HG02623 (cell line): ENCODE measurements around the gene DMRTB1.

Experiments
- ATAC-seq: cut with Tn5 transposase; IDR thresholded peaks from one replicate; pipeline ENCODE4 v1.9.1; 2021; ENCODE audit warnings: moderate library complexity; ENCODE audit not compliant: unreplicated experiment

Gene DMRTB1

DNA sequence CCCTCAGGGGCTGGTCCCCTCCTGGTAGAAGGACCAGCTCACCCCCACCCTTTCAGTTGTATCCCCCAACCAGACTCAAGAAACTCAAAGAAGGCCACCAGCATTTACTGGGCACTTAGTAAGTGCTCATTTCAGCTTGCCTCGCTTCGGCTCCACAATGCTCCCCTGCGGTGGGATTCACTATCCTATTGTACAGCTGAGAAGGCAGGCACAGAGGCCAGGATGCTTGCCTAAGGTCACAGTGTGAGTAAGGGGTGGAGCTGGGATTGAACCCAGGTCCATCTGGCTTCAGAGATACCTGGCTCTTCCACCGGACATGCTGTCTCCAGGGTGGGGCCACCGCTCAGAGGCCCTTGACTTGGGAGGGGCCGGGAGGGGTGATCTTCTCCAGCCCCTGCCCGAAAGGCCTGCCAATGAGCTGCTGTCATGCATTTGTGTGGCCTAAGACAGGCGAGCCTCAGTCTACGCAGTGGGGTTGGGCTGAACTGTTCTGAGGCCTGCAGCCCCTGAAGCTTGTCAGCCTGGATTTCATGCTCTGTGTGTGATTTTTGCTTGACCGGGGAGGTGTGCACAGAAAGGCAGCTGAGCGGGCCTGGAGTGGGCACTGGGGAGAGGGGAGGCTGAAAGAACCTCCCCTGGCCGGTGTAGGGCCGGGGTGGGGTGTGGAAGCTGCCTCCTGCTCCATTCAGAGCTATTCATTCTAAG, 48.1 kb downstream of the DMRTB1 start:
- no peak for ATAC-seq

DNA sequence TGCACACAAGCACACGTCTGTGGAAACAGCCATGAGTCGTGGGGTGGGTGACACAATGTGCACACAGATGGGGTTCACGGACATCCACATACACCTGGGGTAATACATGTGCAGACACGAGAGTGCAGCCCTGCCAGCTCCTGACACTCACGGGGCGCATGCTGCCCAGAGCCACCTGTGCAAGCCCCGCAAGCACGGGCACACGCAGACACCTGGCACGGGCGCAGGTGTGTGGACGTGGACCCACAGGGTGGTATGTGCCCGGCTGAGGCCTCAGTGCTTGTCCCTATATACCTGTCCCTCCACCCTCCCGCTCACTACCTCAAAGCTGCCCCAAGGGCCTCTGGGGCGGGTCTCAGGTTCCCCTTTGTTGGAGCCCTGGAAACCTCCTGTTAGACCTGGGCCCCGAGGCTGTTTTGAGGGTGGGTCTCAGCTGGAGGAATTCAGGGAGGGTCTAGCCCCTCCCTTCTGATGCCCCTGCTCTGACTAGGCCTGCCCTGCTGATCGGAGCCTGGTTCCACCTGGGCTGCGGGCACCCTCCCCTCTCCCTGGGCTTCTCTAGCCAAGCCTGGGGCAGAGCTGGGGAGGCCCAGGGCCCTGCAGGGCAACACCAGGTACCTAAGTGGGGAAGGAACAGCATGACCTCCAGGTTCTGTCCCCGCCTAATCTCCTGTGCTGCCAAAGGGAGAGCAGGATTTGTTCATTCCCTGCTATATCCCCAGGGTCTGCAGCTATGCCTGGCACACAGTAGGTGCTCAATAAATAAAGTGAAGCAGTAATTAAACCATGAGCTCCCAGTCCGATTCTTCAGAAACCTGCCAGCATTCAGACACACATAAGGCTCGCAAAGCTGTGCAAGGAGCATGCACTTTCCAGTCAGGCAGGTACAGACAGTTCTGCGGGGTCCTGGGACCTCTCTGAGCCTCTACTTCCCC, 49.1 kb downstream of the DMRTB1 start:
- ATAC-seq: no peak

DNA sequence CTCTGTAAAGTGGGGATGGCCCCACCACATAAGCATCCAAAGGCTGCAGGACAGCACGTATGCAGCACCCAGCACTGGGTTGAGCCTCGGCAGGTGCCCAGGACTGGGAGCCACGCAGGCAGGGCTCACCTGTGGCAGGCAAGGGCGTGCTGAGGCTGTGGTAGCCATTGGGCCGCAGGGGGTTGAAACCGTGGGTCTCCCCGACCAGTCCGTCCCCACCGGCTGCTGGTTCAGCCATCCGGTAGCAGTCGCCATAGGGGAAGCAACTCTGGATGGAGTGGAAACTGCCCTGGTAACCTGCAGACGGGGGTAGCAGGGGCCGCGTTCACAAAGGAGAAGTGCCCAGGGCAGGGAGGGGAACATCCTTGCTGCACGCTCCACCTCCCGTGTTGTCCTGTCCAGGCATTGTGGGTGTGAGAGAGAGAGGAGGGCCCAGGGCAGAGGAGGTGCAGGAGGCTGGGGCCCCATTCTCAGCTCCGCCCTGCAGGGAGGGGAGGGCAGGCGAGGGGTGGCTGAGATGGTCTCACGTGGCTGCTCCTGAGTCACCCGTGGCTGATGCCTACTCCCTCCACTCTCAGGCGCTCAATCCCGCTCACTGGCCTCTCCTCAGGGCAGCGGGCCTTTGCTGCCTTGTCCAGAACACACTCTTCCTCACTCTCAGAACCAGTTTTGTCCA, 49.9 kb downstream of the DMRTB1 start:
- no peak for ATAC-seq

DNA sequence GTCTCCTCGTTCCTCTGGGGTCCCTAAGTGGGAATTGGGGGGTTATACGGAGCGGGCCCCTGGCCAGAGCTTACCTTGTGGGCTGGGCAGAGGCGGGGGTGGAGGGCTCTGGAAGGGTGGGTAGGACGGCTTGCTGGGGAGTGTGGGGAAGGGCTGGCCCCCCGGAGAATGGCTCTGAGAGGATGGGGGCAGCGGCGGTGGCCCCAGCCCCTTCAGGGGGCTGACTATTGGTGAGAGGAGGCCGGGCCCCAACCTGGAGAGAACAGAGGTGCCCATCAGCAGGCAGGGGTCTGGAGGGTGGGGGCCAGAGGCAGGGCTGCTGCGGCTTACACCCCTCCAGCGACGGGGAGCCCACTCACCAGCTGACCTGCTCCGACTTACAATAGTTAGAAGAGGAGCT, 50.6 kb downstream of the DMRTB1 start:
- ATAC-seq: no peak

DNA sequence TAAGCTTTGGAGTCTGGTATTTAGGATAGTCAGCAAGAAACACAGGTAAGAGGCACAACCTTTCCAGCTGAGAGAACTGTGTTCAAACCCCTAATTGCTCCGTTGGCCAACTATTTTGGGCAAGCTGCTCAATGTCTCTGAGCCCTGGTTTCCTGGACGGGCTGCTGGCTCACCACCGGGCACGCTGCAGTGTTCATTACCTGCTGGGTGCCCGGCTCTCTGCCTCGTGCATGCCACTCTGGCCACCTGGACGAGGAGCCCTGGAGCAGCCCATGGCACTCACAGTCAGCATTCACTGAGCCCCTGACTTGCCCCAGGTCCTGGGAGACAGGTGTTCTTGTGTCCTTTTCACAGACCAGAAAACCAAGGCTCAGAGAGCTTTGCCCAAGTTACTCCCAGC, 51.0 kb downstream of the DMRTB1 start:
- ATAC-seq: no peak

DNA sequence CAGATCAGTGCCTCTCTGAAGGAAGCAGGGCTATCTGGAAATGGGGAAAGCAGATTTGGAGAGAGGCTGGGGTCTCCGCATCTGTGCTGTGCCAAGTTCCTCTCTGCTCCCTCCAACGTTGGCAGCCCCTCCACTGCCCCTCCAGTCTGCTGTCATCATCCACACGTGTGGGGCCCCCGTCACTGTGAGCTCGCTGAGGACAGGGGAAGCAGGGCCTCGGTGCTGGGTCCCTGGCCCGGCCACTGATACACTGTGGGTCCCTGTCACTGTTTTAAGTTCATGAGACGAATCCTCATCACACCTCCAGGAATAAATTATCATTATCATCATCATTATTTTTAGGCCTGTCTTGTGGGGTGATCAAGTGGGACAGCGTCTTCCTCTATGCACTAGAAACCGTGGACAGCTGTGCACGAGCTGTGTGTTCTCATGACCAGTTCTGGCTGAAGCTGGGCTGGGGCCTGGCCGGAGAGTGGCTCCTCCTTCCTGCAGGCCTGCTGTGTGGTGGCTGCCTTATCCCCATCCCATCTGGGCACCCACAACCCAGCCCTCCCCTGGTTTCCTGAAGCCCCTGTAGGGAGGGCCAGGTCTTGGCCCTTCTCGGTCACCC, 52.2 kb downstream of the DMRTB1 start:
- ATAC-seq: no peak

DNA sequence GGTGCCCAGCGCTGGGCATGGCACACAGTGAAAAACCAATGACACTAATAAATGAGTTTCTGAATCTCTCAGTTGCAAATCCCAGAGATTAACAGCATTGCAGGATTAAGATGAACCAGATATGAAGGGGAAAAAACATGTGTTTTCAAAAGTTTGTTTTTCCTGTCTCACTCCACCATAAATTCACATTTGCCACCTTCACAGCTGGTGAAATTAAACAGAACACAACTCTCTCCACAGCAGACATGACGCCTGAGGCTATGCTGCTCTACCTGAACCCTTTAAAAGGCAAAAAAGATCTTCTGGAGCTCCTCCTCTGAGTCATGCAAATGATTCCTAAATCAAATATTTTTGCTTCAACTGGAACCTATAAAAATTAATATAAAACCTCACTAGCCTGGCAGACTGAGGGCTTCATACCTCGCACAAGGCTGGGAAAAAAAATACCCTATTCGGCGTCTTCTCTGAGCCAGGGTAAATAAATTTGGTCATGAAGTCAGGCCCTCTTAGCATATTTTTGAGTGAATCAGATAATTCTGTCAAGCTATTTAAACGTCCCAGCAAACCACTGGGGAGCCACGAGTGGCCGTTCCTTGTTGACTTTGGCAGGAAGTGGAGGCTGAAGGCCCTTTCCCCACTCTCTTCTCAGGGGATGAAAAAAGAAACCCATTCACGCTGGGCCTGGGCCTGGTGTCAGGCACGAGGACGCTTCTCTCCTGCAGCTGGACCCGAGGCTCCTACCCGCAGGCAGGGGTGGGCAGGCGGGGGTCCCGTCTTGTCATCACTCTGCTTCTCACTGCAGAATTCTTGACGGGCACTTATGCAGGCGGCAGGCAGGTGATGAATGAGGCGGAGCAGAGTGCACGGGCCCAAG, 53.0 kb downstream of the DMRTB1 start:
- ATAC-seq: no peak

DNA sequence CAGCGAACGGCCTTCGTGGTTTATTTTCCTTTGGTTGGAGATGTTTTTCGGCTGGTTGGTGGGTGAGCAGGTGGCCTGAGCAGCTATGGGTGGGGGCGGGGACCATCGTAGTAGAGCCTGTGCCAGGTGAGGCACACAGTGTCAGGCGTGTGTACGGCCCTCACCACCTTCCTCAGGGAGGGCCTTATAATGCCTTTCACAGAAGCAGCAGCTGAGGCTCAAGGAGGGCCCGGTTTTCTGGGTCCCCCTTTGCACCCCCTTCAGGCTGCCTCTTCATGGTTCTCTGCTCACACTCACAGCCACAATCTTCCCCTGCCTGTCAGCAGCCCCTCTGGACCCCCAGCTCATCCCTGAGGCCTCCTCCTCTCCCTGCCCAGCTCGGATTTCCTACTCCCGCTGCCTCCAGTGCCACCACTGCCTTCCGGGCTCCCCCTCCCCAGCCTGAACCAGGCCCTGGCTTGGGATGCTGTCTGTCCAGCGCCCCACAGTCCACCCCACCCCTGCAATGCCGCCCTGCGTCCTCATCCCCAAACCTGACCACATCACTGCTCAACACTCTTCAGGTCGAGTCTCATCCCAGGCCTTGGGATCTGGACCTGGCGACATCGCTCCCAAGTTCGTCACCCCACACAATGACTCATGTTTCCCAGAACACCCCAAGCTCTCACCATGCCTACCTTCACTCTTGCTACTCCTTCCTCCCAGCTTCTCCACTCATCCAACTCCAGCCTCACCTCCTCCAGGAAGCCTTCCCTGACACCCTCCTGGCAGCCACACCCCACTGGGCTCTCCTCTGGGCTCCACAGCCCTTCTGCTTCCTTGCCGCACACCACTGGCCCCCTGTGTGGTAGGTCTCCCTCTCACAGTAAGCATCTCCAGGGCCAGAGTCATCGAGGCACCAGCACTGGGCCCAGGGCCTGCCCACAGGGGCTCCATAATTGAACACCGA, 53.9 kb downstream of the DMRTB1 start:
- no peak for ATAC-seq

DNA sequence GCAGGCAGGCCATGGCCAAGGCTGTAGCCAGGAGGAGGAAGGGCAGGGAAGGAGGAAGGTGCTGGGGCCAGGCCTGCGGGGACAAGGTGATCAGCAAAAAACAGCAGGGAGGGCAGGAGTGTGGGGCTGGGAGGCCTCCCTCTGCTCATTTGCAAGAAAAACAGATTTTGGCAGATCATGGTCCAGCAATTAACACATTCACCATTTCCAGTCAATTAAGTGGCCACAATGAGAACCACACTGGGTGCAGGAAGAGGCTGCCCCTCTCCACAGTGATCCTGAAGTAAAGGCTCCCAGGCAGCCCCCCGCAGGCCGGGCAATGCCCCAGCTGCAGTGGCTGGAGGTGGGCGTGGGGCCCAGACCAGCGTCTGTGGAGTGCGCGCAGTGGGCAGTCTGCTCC, 54.6 kb downstream of the DMRTB1 start:
- ATAC-seq: no peak

DNA sequence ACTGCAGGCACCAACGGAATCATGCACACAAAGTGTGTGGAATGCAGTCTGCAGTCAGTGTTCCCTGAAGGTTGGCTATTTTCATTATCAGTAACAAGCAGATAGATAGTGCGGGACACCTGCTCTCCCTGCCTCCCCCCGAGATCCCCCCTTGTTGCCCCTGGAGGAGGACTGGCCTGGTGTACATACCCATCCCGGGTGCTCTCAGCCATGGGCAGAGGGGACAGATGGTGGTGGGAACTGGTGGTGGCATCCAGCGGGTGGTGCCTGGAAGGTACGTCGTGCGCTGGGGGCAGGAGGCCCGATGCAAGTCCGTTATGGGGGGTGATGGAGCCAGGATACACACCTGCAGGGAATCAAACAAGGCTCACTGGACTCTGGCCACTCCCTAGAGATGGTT, 55.2 kb downstream of the DMRTB1 start:
- ATAC-seq: no peak

DNA sequence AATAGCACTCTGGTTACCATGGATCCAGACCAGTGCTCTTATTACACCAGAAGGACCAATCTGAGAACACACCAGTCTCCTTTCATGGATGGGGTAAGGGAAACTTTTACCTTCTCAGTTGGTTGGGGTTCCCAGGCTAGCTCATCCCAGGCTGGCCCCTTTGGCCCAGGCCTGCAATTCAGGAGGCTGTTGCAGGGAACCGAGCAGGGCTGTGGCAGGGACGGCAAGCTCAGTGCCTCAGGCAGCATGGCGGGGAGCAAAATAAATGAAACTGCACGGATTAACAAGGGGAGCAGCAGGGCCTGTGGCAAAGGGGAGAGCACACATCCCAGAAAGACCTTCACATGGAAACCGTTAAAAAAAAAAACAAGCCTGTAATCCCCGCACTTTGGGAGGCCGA, 57.0 kb downstream of the DMRTB1 start:
- ATAC-seq: no peak
